ENCODE data around the gene CGB1. TPM values are rescaled to one million over a fixed set of nuclear protein-coding genes. Genes with fewer than 3 reads are reported as not detected.
"Not testable (repeated sequence)": the region's sequence is repeated elsewhere in the genome, so short reads cannot be mapped to it uniquely, and the experiment has no call there.

The CGB1 gene
- total RNA-seq, 1 experiment from 2014 or later = not detected

DNA sequence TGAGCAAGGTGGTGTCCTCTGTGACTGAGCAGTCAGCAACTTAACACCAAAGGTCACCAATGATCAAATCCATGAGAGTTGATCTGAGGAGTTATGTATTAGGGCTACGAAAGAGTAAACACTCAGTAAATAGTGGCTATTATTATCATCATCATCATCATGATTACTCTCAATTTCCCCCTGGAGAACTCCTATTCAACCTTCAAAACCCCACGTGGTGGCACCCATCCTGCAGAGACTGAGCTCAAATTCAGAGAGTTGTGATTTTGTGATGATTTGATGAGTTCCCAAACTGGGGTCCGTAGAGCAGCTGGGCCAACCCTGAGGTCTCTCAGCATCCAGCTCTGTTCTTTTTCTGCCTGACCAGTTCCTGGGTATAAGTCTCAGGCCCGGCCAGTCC, 13.1 kb upstream of the CGB1 start:
- H3T11ph ChIP-seq (ENCODE audit: low read length); H3K14ac ChIP-seq (ENCODE audit: insufficient read depth, low read length); H3K9ac ChIP-seq (ENCODE audit: extremely low read depth, insufficient read length, low read length); H4K8ac ChIP-seq (replicated peaks; ENCODE audit: insufficient read length, low read depth, low read length); H4K5ac ChIP-seq (ENCODE audit: insufficient read length, low read depth, low read length); H3K27me3 ChIP-seq (ENCODE audit: insufficient read depth, low read length); H3K18ac ChIP-seq (ENCODE audit: insufficient read length, low read depth, low read length); H3K4me1 ChIP-seq (ENCODE audit: insufficient read depth, low read length); H2BK5ac ChIP-seq (ENCODE audit: insufficient read length, low read length); H3K36me3 Mint-ChIP-seq (ENCODE audit: insufficient read depth in 1 of 3, low read depth in 3 of 3); DNase-seq; H3K27ac ChIP-seq (ENCODE audit: insufficient read length, low read depth, low read length); H3K4me2 ChIP-seq (ENCODE audit: insufficient read depth, insufficient read length, low read length); H3K9me3 Mint-ChIP-seq; H2AFZ ChIP-seq (ENCODE audit: low read length); H3K27ac Mint-ChIP-seq; H2BK120ac ChIP-seq (ENCODE audit: low read depth, low read length, poor library complexity, severe bottlenecking); H3K23ac ChIP-seq (ENCODE audit: insufficient read length, low read depth, low read length); H2BK15ac ChIP-seq (ENCODE audit: low read depth, low read length); H3K4me3 Mint-ChIP-seq; H3K4ac ChIP-seq (ENCODE audit: low read depth, low read length); H4K91ac ChIP-seq (ENCODE audit: insufficient read length, low read depth, low read length); H2BK20ac ChIP-seq (ENCODE audit: low read depth, low read length, poor library complexity, severe bottlenecking); H3K79me2 ChIP-seq (ENCODE audit: insufficient read depth, low read length); H2BK12ac ChIP-seq (ENCODE audit: insufficient read length, low read depth, low read length); H4K20me1 ChIP-seq (ENCODE audit: control insufficient read depth, insufficient read depth, insufficient read length); H3K23me2 ChIP-seq (ENCODE audit: insufficient read length, low read depth, low read length, poor library complexity, severe bottlenecking); H3K79me1 ChIP-seq (ENCODE audit: insufficient read depth, low read depth, low read length, poor library complexity, severe bottlenecking); H3K56ac ChIP-seq (ENCODE audit: insufficient read length, low read depth, low read length); H2AK5ac ChIP-seq (ENCODE audit: insufficient read length, low read length); H3K9me3 ChIP-seq (ENCODE audit: control insufficient read depth, low read depth, low read length): not testable (repeated sequence)
- Mint-ChIP-seq H3K27me3 (ENCODE audit: low read depth) (peaks cover 36% of the 10 kb centered on the region), H3K4me1 (peaks cover 0 to 14% of the 10 kb centered on the region in 2 experiments; a peak in 2 of 4 replicates)
- WGBS (ENCODE audit: extremely low coverage, insufficient read length, low lambda C conversion rate) = no CpG with 5 or more reads among the region's 4 CpGs

DNA sequence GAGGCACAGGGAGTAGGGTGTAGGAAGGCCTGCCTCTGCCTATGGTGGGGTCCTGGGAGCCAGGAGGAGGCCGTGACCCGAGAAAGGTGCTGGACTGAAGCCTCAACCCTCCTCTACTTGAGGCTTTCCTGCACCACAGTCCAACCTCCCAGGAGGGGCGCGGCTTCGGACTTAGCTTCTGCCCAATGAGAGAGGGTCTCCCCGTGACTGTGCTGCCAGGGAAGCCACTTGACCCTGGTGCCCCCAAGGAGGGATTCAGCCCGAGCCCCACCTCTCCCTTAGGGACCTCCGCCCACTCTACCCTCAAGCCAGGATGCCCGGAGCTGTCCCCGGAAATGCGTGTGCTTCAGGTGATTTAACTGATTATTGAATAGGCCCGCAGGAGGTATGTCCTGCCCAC, 12.3 kb upstream of the CGB1 start, which contains the start of gene CGB8:
TSS of gene CGB8 (minus strand) at position 101 of the 400 bp plus-strand sequence. CDS start 372 bp downstream, outside the sequence.
- not testable (repeated sequence) for H3K79me2 ChIP-seq (ENCODE audit: insufficient read depth, low read length); H3K79me1 ChIP-seq (ENCODE audit: insufficient read depth, low read depth, low read length, poor library complexity, severe bottlenecking); H3T11ph ChIP-seq (ENCODE audit: low read length); H4K5ac ChIP-seq (ENCODE audit: insufficient read length, low read depth, low read length); H3K9me3 ChIP-seq (ENCODE audit: control insufficient read depth, low read depth, low read length); H3K56ac ChIP-seq (ENCODE audit: insufficient read length, low read depth, low read length); H3K27ac ChIP-seq (ENCODE audit: insufficient read length, low read depth, low read length); H3K18ac ChIP-seq (ENCODE audit: insufficient read length, low read depth, low read length); H3K9me3 Mint-ChIP-seq; H3K4me2 ChIP-seq (ENCODE audit: insufficient read depth, insufficient read length, low read length); H3K23ac ChIP-seq (ENCODE audit: insufficient read length, low read depth, low read length); H3K27ac Mint-ChIP-seq; H3K14ac ChIP-seq (ENCODE audit: insufficient read depth, low read length); H2AK5ac ChIP-seq (ENCODE audit: insufficient read length, low read length); H2BK15ac ChIP-seq (ENCODE audit: low read depth, low read length); H3K4me3 Mint-ChIP-seq; DNase-seq; H3K4me1 ChIP-seq (ENCODE audit: insufficient read depth, low read length); H4K20me1 ChIP-seq (ENCODE audit: control insufficient read depth, insufficient read depth, insufficient read length); H3K9ac ChIP-seq (ENCODE audit: extremely low read depth, insufficient read length, low read length); H2BK12ac ChIP-seq (ENCODE audit: insufficient read length, low read depth, low read length); H2BK120ac ChIP-seq (ENCODE audit: low read depth, low read length, poor library complexity, severe bottlenecking); H3K4ac ChIP-seq (ENCODE audit: low read depth, low read length); H4K91ac ChIP-seq (ENCODE audit: insufficient read length, low read depth, low read length); H2AFZ ChIP-seq (ENCODE audit: low read length); H3K36me3 Mint-ChIP-seq (ENCODE audit: insufficient read depth in 1 of 3, low read depth in 3 of 3); H4K8ac ChIP-seq (replicated peaks; ENCODE audit: insufficient read length, low read depth, low read length); H2BK5ac ChIP-seq (ENCODE audit: insufficient read length, low read length); H3K23me2 ChIP-seq (ENCODE audit: insufficient read length, low read depth, low read length, poor library complexity, severe bottlenecking); H3K27me3 ChIP-seq (ENCODE audit: insufficient read depth, low read length); H2BK20ac ChIP-seq (ENCODE audit: low read depth, low read length, poor library complexity, severe bottlenecking)
- Mint-ChIP-seq H3K4me1 (peaks cover 0 to 14% of the 10 kb centered on the region in 2 experiments; a peak in 2 of 4 replicates), H3K27me3 (ENCODE audit: low read depth) (peaks cover 32% of the 10 kb centered on the region)
- WGBS (ENCODE audit: extremely low coverage, insufficient read length, low lambda C conversion rate) = no CpG with 5 or more reads among the region's 12 CpGs

Measured in H9 (cell line).